HUES6 (cell line): Measurements from ENCODE around the gene SPATS2.
"Not testable (repeated sequence)": the region's sequence is repeated elsewhere in the genome, so short reads cannot be mapped to it uniquely, and the experiment has no call there.

Experiments used
- H3K27ac ChIP-seq: 2 replicates; pipeline ENCODE4 v1.7.0; 2013; ENCODE audit warnings: low read depth, mild to moderate bottlenecking, low read length, inconsistent platforms
- H3K27me3 ChIP-seq: 2 replicates; pipeline ENCODE4 v1.6.1; 2013; ENCODE audit warnings: low read length; ENCODE audit not compliant: control insufficient read depth, insufficient read depth
- H3K36me3 ChIP-seq: 2 replicates; pipeline ENCODE4 v1.6.1; 2013; ENCODE audit warnings: low read length; ENCODE audit not compliant: control insufficient read depth, insufficient read depth
- H3K4me1 ChIP-seq: 2 replicates; pipeline ENCODE4 v1.6.1; 2013; ENCODE audit warnings: low read length; ENCODE audit not compliant: control insufficient read depth, insufficient read depth
- H3K4me3 ChIP-seq: 2 replicates; pipeline ENCODE4 v1.5.1; 2013; ENCODE audit warnings: low read depth, low read length
- H3K9ac ChIP-seq: one replicate; pipeline ENCODE4 v1.6.1; 2013; ENCODE audit warnings: mild to moderate bottlenecking, low read length
- H3K9me3 ChIP-seq: 2 replicates; pipeline ENCODE4 v1.6.1; 2013; ENCODE audit warnings: low read depth, low read length; ENCODE audit not compliant: control insufficient read depth, insufficient read depth

The SPATS2 gene

GRCh38 chr12:49524660-49525324 is 157.5 kb downstream of the SPATS2 start:
- H3K36me3 ChIP-seq: peaks cover 44% of the 10 kb centered on the region
- no peak overlapping the region for H3K4me3 ChIP-seq

DNA sequence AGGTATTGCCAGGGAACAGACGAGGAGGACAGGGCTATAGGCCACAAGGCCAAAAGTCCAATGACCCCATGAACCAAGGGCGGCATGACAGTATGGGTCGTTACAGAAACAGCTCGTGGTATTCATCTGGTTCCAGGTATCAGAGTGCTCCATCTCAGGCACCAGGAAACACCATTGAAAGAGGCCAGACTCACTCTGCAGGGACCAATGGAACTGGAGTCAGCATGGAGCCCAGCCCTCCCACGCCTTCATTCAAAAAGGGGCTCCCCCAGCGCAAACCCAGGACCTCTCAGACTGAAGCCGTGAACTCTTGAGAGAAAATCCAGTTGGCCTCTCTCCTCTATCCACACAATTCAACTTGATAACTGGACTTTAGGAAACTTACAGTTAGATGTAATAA is 158.7 kb downstream of the SPATS2 start:
- H3K9ac ChIP-seq: no peak overlapping the region
- H3K4me1 ChIP-seq: peaks cover 4% of the 10 kb centered on the region; the same call in 1 of the 2 replicates
- no peak overlapping the region for H3K27ac ChIP-seq
- H3K4me3 ChIP-seq: no peak overlapping the region
- H3K27me3 ChIP-seq: no peaks in the 10 kb centered on the region
- no peaks in the 10 kb centered on the region for H3K9me3 ChIP-seq
- H3K36me3 ChIP-seq: peaks cover 44% of the 10 kb centered on the region

More at GRCh38 chr12:49524660-49525324, 157.5 kb downstream of the SPATS2 start:
- peaks cover 4% of the 10 kb centered on the region; the same call in 1 of the 2 replicates for H3K4me1 ChIP-seq
- no peak overlapping the region for H3K9ac ChIP-seq
- H3K27ac ChIP-seq: no peak overlapping the region
- no peaks in the 10 kb centered on the region for H3K9me3 ChIP-seq
- H3K27me3 ChIP-seq: no peaks in the 10 kb centered on the region

DNA sequence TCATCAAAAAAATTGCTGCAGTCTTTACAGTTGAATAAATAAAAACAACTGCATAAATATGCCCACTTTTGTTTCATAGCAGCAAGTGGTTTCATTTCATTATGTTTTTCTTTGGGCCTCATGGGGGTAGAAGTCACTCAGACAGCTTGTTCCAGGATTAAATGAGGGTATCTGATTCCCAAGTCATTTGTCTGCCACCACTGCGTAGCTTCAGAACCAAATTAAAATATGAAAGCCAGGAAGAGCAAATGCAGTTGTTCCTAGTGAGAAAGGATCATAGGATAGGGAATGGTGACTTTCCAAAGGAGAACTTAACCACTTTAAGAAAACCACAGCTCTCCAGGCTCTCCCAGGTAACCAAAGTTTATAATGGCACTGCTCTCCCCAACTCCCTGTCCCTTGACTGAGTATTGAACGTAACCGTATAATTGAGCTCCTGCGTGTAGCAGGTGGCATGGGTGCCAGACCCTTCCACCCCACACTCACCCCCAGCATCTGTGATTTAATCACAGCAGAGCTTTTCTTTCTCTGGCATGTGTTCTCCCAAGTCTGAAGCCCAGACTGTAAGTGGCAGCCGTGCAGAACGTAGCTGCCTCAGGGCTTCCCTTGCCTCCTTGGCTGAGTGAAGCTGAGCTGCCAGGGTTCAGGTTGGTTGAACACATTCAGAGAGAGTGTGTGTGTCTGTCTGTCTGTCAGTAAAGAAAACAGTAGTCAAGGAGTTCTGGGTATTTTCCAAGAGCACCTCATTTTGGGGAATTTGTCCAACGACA is 160.3 kb downstream of the SPATS2 start:
- Histone ChIP-seq H3K4me3 (no peak overlapping the region), H3K27ac (no peak overlapping the region), H3K9me3 (no peaks in the 10 kb centered on the region), H3K9ac (no peak overlapping the region), H3K4me1 (peaks cover 4% of the 10 kb centered on the region; the same call in 1 of the 2 replicates), H3K36me3 (peaks cover 42% of the 10 kb centered on the region), H3K27me3 (no peaks in the 10 kb centered on the region)

- Histone ChIP-seq H3K36me3 (peaks cover 30% of the 10 kb centered on the region), H3K27ac (no peak overlapping the region), H3K9me3 (no peaks in the 10 kb centered on the region), H3K4me1 (peaks cover 4% of the 10 kb centered on the region; the same call in 1 of the 2 replicates), H3K4me3 (no peak overlapping the region), H3K27me3 (no peaks in the 10 kb centered on the region), H3K9ac (no peak overlapping the region)
Measured at GRCh38 chr12:49529414-49529813, 162.2 kb downstream of the SPATS2 start.

- Histone ChIP-seq H3K36me3 (peaks cover 8% of the 10 kb centered on the region), H3K4me1 (peaks cover 4% of the 10 kb centered on the region; the same call in 1 of the 2 replicates), H3K9me3 (no peaks in the 10 kb centered on the region), H3K27me3 (peaks cover 23% of the 10 kb centered on the region), H3K27ac (no peak overlapping the region), H3K9ac (no peak overlapping the region), H3K4me3 (no peak overlapping the region)
Measured at GRCh38 chr12:49531745-49532144, 164.5 kb downstream of the SPATS2 start.

DNA sequence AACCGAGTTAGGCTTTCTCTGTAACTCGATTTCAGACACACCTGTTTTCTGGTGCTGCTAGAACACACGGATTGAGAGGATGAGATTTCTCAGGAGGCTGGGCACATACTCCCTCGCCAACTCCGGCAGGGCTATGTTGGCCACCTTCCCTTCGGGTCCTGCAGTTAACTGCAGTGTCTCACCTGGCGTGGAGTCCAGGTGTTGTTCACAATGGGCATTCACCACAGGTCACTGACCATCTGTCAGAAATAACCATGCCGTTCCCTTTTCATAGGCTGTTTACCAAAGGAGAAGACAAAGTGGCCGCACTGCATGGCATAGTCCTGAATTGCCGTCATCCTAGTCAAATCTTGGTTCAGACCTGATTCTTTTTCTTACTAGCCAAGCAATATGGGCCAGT is 166.1 kb downstream of the SPATS2 start:
- H3K9ac ChIP-seq: no peak overlapping the region
- H3K27me3 ChIP-seq: peaks cover 38% of the 10 kb centered on the region
- peaks cover 8% of the 10 kb centered on the region; the same call in 1 of the 2 replicates for H3K4me1 ChIP-seq
- H3K27ac ChIP-seq: no peak overlapping the region
- H3K36me3 ChIP-seq: no peaks in the 10 kb centered on the region
- no peaks in the 10 kb centered on the region for H3K9me3 ChIP-seq
- no peak overlapping the region for H3K4me3 ChIP-seq

- not testable (repeated sequence) for H3K36me3 ChIP-seq, H3K4me1 ChIP-seq, H3K4me3 ChIP-seq, H3K9me3 ChIP-seq, H3K9ac ChIP-seq, H3K27ac ChIP-seq
- peaks cover 46% of the 10 kb centered on the region for H3K27me3 ChIP-seq
Measured at GRCh38 chr12:49534122-49534521, 166.9 kb downstream of the SPATS2 start.

DNA sequence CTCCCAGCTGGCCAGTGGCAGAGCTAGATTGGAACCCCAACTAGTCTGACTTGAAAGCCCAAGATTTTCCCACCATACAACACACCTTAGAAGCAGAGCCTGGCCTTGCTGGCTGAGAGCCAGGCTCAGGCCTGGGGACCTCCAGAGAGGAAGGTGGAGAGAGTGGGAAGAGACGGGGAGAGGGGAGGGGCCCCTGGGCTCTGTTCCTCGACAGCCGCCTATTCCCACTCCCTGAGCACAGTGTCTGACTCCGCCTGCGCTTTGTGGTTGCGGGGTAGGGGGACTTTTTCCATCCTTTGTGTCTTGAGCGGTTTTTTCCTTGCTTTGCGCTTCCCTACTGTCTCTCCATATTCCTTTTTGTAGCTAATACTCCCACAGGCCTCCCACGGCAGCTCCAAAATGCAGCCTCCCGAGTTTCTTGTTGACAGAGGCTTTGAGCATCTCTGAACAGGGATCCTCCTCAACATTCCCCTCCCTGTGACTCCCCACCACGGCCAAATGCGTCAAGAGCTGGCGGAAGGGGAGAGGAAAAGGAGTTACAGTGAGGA is 167.5 kb downstream of the SPATS2 start:
- H3K36me3 ChIP-seq: no peaks in the 10 kb centered on the region
- peaks cover 8% of the 10 kb centered on the region; the same call in 1 of the 2 replicates for H3K4me1 ChIP-seq
- no peak overlapping the region for H3K27ac ChIP-seq
- H3K27me3 ChIP-seq: peaks cover 53% of the 10 kb centered on the region
- H3K4me3 ChIP-seq: no peak overlapping the region
- H3K9ac ChIP-seq: no peak overlapping the region
- no peaks in the 10 kb centered on the region for H3K9me3 ChIP-seq

DNA sequence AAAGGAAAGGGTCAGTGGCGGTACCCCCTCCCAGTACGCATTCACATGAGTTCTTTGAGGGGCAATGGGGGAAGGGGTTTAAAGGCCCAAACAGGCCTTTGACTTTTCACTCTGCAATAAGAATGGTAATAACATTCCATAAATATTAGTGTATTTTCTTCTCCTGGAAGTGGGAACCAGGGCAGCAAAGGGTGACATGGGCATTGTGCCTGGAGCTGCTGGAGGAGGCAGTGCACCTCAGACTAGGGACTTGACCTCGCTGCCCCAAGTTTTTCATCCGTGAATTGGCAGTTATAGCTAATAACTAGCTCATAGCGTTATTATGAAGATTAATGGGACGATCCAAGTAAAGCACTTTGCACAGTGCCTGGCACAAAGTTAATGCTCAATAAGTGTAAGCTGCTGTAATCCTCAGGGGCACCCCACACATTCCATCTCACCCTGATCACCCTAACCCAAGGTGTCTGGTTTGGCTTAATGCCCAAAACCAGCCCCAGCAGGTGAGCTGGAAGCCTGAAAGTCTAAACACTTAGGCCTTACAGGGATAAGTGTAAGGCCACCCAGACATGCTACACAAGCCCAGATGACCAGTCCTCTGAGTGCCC is 168.8 kb downstream of the SPATS2 start:
- no peaks in the 10 kb centered on the region for H3K9me3 ChIP-seq
- H3K27me3 ChIP-seq: peaks cover 65% of the 10 kb centered on the region
- peaks cover 13% of the 10 kb centered on the region; the same call in 1 of the 2 replicates for H3K4me1 ChIP-seq
- H3K4me3 ChIP-seq: no peak overlapping the region
- H3K27ac ChIP-seq: no peak overlapping the region
- no peak overlapping the region for H3K9ac ChIP-seq
- H3K36me3 ChIP-seq: no peaks in the 10 kb centered on the region

DNA sequence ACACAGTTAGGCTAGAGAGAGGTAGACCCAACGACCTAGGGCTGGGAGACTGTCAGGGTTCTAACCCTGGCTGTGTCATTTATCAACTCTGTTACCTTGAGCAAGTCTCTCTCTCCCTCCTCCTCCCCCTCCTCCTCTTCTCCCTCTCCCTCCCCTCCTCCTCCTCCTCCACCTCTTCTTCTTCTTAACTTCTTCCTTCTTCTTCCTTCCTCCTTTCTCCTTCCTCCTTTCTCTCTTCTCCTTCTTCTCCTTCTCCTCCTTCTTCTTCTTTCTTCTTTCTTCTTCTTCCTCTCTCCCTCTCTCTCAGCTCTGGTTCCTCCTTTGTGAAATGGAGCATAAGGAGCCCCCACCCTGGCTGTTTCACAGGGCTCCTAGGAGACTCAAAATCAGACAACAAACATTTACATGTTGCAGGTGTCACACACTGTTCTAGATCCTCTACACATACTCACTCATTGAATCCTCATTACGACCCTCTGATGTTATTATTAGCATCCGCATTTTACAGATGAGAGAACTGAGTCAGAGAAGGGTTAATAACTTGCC is 169.3 kb downstream of the SPATS2 start:
- H3K27me3 ChIP-seq: peaks cover 71% of the 10 kb centered on the region

More for the DNA sequence above, 169.3 kb downstream of the SPATS2 start:
- no peak overlapping the region for H3K9ac ChIP-seq
- no peak overlapping the region for H3K27ac ChIP-seq
- peaks cover 17% of the 10 kb centered on the region; the same call in 1 of the 2 replicates for H3K4me1 ChIP-seq
- no peaks in the 10 kb centered on the region for H3K36me3 ChIP-seq
- H3K4me3 ChIP-seq: no peak overlapping the region
- H3K9me3 ChIP-seq: no peaks in the 10 kb centered on the region
